Adrenal gland (tissue), 5 donors: ENCODE measurements around the gene ZNF850.

Source experiments
- POLR2A ChIP-seq, 2 donors: fragments of 450-650 bp; IDR thresholded peaks; one replicate each; pipeline ENCODE4 v1.6.1; 2017; ENCODE audit warnings: antibody characterized with exemption in 2 of 2, mild to moderate bottlenecking in 2 of 2, moderate library complexity in 1 of 2
- TF ChIP-seq, protein P1 (sequence below), 6 experiments: fragments of 450-650 bp in 4 of 6; fragments of 200-600 bp in 2 of 6; sonication (generic) in 1 of 6; IDR thresholded peaks; 1 replicate in 5 of 6; 2 replicates in 1 of 6; pipeline versions ENCODE4 v1.5.1 to v1.8.0; 2016 to 2021; ENCODE audit warnings: antibody characterized with exemption in 6 of 6, mild to moderate bottlenecking in 2 of 6, moderate library complexity in 1 of 6
- donor health status: DM: no; HTN: no; CAD: no.

- TF ChIP-seq, protein P1, sequence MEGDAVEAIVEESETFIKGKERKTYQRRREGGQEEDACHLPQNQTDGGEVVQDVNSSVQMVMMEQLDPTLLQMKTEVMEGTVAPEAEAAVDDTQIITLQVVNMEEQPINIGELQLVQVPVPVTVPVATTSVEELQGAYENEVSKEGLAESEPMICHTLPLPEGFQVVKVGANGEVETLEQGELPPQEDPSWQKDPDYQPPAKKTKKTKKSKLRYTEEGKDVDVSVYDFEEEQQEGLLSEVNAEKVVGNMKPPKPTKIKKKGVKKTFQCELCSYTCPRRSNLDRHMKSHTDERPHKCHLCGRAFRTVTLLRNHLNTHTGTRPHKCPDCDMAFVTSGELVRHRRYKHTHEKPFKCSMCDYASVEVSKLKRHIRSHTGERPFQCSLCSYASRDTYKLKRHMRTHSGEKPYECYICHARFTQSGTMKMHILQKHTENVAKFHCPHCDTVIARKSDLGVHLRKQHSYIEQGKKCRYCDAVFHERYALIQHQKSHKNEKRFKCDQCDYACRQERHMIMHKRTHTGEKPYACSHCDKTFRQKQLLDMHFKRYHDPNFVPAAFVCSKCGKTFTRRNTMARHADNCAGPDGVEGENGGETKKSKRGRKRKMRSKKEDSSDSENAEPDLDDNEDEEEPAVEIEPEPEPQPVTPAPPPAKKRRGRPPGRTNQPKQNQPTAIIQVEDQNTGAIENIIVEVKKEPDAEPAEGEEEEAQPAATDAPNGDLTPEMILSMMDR (IDR thresholded peaks at IDR 0.05) = no peak
- no peak for TF ChIP-seq POLR2A (IDR thresholded peaks at IDR 0.05)
These were observed 104.0 kb downstream of the ZNF850 start for GRCh38 chr19:36668646-36669045.
